ENCODE data around the gene SYNPR.

The SYNPR gene

DNA sequence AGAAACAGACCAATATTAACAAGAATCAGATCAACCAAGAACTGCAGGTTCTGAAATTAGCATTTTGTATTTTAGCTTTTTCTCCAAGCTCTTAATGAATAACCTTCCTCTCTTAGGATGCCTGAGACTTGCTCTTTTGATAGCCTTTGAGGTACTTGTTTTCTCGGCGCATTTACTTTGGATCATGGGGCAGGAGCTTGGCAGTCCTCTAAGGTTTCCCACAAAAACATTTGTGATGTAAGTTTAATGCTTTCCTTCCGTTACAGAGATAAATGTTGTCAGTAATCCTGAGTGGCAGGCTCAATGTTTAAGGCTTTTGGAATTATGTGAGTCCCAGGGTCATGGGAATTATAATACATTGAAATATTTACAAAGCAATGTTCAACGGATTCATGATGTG, 236.6 kb downstream of the SYNPR start:
- no peak for DNase-seq (ENCODE audit: low spot score)
- TF ChIP-seq, protein P1, sequence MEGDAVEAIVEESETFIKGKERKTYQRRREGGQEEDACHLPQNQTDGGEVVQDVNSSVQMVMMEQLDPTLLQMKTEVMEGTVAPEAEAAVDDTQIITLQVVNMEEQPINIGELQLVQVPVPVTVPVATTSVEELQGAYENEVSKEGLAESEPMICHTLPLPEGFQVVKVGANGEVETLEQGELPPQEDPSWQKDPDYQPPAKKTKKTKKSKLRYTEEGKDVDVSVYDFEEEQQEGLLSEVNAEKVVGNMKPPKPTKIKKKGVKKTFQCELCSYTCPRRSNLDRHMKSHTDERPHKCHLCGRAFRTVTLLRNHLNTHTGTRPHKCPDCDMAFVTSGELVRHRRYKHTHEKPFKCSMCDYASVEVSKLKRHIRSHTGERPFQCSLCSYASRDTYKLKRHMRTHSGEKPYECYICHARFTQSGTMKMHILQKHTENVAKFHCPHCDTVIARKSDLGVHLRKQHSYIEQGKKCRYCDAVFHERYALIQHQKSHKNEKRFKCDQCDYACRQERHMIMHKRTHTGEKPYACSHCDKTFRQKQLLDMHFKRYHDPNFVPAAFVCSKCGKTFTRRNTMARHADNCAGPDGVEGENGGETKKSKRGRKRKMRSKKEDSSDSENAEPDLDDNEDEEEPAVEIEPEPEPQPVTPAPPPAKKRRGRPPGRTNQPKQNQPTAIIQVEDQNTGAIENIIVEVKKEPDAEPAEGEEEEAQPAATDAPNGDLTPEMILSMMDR (IDR thresholded peaks at IDR 0.05; ENCODE audit: extremely low read depth, missing control alignments), result no peak

DNA sequence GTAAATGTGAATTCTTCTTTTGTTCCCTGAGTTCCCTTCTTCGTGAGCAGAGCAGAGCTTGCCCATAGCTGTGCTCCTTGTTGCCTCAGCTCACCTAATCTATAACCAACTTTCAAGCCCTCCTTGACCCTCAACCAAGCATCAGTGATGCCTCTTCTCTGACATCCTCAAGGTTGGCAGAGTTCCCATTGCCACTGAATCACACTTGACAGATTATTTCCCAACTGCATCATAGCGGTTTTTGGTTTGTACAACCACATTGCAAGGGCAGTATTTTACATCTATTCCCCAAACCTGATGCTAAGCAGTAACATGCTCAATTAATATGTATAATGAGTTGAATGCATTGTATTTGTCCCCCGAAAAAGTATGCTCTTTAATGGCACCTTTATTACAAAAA, 241.3 kb downstream of the SYNPR start:
- DNase-seq (ENCODE audit: low spot score), result no peak
- TF ChIP-seq, protein P1 (IDR thresholded peaks at IDR 0.05; ENCODE audit: extremely low read depth, missing control alignments), result no peak

DNA sequence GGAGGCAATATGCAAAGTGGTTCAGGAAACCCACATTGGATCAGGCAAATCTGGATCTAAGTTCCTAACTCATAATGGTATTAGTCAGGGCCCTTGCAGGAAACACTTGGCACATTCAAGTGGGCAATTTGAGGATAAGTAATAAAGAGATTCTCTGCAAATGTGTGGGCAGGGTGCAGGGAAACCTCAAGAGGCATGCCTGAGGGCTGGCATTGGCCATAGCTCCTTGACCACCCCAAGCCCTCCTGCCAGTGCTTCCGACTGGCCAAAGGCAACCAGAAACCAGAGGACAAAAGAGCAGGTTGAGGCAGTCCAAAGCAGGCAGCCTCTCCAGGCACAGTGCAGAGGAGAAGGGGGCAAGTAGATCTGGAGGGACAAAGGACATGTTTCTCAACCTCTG, 243.5 kb downstream of the SYNPR start:
- TF ChIP-seq, protein P1 (IDR thresholded peaks at IDR 0.05; ENCODE audit: extremely low read depth, missing control alignments), result no peak
- no peak for DNase-seq (ENCODE audit: low spot score)

DNA sequence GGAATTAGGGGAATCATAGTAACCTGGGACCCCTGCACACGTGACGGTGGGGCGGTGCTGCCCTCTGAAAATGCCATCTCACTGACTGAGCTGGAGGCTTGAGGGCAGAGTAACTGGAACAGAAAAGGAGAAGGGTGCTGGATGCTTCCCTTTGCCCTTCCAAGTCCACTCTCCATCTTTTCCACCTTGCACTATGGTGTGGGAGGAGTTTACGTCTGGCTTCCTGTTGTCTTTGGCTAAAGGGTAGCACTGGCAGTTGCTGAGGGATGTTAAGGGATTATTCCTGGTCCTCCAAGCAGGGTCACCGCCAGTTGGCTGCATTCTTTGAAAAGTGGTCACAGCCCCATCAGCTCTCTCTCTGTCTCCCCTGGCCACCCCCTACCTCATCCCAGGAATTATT, 245.0 kb downstream of the SYNPR start:
- TF ChIP-seq, protein P1 (IDR thresholded peaks at IDR 0.05; ENCODE audit: extremely low read depth, missing control alignments), result no peak
- DNase-seq (ENCODE audit: low spot score), result no peak

DNA sequence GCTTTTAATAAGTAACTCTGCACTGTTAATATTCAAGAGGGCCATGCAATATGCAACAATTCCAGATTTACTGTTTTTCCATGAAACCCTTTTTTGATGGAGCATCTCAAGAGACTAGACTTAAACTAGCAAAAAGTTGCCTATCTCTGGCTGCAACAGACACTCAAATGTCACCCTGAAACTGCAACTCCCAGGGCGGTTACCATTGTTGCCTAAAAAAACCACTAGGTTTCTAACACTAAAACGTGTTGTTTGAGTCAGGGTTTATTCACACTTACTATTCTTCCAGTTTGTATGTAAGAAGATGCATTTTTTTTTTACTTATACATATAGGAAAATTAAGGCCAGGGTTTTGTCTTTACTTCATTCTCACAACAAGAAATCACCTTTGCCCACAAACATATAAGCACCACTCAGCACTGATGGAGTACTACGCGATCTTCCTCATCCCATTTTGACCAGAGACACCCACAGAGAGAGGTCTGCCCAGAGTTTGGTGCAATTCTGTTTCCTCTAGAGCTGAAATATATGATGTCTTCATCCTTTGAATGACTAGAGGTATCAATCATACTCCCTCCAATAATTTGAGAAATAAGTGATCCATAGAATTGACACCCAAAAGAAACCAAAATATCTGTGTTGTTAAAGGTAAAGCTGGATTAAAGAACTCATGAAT, 250.4 kb downstream of the SYNPR start:
- TF ChIP-seq, protein P1 (IDR thresholded peaks at IDR 0.05; ENCODE audit: extremely low read depth, missing control alignments), result no peak
- no peak for DNase-seq (ENCODE audit: low spot score)

DNA sequence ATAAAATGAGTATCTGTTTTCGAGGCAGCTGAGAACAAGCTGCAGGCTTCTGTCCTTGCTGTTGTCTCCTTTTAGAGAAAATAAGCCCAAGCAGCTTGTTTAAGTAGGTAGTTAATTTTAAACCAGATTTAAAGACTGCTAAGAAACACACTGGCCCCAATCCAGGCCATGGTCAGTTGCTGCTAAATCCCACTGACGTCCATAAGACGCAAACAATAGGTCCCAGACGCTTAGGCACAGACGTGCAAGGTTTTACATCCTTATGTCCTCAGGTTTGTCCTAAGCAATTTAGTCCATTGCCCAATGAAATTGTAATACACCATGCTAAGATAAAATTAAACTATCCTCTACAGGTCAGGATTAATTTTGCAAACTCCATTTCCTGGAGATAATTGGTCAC, 254.4 kb downstream of the SYNPR start:
- DNase-seq (ENCODE audit: low spot score), result no peak
- TF ChIP-seq, protein P1 (IDR thresholded peaks at IDR 0.05; ENCODE audit: extremely low read depth, missing control alignments), result no peak

DNA sequence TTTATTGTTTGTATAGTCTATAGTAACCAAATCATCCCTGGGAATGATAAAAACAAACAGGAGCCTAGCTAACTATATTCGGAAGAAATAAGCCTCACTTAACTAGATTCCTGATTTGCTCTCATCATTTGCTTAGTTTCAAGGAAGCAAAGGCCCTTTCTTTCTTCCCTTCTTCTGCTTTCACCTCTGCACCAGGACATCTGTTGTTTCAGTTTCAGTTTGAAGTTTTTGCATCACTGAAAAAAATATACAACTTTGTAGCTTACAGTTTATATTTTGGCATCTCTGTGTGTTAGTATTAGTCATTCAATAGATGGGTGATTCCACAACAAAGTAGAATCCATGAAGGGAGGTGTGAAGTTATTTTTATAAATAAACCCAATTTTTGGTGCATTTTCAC, 260.8 kb downstream of the SYNPR start:
- DNase-seq (ENCODE audit: low spot score), result no peak
- TF ChIP-seq, protein P1 (IDR thresholded peaks at IDR 0.05; ENCODE audit: extremely low read depth, missing control alignments), result no peak

All from GM20000 (cell line).